IMR-90 (cell line): ENCODE measurements around the gene AUNIP. TPM values are rescaled to one million over a fixed set of nuclear protein-coding genes. Genes with fewer than 3 reads are reported as not detected.

ENCODE experiments used
- ATAC-seq: fragments of 200-7000 bp; cut with Tn5 transposase; 2 replicates; pipeline ENCODE4 v1.9.1; 2020; ENCODE audit warnings: low read depth, mild to moderate bottlenecking, moderate library complexity
- BruUV-seq: library from RNA; stranded (reverse); fragments of 400-500 nt; replicated peaks from 2 replicates; lab custom pipeline; 2021; lab: Mats Ljungman, UMichigan
- CTCF ChIA-PET: fragments of 300-600 bp; formaldehyde crosslinking; extraction: SDS; loops from one replicate; lab custom pipeline; 2021; ENCODE audit warnings: antibody characterized with exemption; lab: Yijun Ruan, JAX
- POLR2A ChIA-PET: fragments of 300-600 bp; sonication (Branson Sonifier 250); formaldehyde crosslinking; loops from one replicate; lab custom pipeline; 2022; ENCODE audit warnings: antibody characterized with exemption; ENCODE audit not compliant: unreplicated experiment; lab: Charles Lee
- DNase-seq: peaks from one replicate; pipeline ENCODE4 v3.0.0; 2013
- H2AFZ ChIP-seq: replicated peaks from 2 replicates; pipeline ENCODE3; 2013; ENCODE audit warnings: low read length, mild to moderate bottlenecking; ENCODE audit not compliant: poor library complexity
- H2AK5ac ChIP-seq: 2 replicates; pipeline ENCODE4 v1.6.1; 2013; ENCODE audit warnings: low read depth, low read length, inconsistent platforms
- H2AK9ac ChIP-seq: replicated peaks from 2 replicates; pipeline ENCODE3; 2013; ENCODE audit warnings: mild to moderate bottlenecking, low read depth, low read length, moderate library complexity; ENCODE audit not compliant: poor library complexity
- H2BK120ac ChIP-seq: 2 replicates; pipeline ENCODE4 v1.6.1; 2013; ENCODE audit warnings: low read depth, low read length, inconsistent platforms
- H2BK15ac ChIP-seq: 3 replicates; pipeline ENCODE4 v1.6.1; 2013; ENCODE audit warnings: low read depth, low read length, inconsistent platforms
- H2BK20ac ChIP-seq: 2 replicates; pipeline ENCODE4 v1.6.1; 2013; ENCODE audit warnings: low read depth, mild to moderate bottlenecking, inconsistent platforms, low read length, moderate library complexity
- H2BK5ac ChIP-seq: 2 replicates; pipeline ENCODE4 v1.6.1; 2013; ENCODE audit warnings: mild to moderate bottlenecking, low read depth, low read length, inconsistent platforms; ENCODE audit not compliant: poor library complexity, severe bottlenecking
- H3K14ac ChIP-seq: replicated peaks from 2 replicates; pipeline ENCODE4 v1.6.1; 2013; ENCODE audit warnings: low read depth, low read length, inconsistent platforms
- H3K18ac ChIP-seq: 2 replicates; pipeline ENCODE4 v1.6.1; 2013; ENCODE audit warnings: low read depth, low read length, control low read depth
- H3K23ac ChIP-seq: 2 replicates; pipeline ENCODE4 v1.6.1; 2013; ENCODE audit warnings: low read depth, low read length, inconsistent platforms
- H3K27ac ChIP-seq: 2 replicates; pipeline ENCODE4 v1.5.1; 2013; ENCODE audit warnings: mild to moderate bottlenecking, control low read depth, low read length; ENCODE audit not compliant: insufficient read depth
- H3K27me3 ChIP-seq: 2 replicates; pipeline ENCODE4 v1.6.1; 2013; ENCODE audit warnings: low read length; ENCODE audit not compliant: control insufficient read depth, insufficient read depth
- H3K36me3 ChIP-seq: 2 replicates; pipeline ENCODE4 v1.6.1; 2013; ENCODE audit warnings: low read length, mixed read lengths; ENCODE audit not compliant: control insufficient read depth, insufficient read depth
- H3K4ac ChIP-seq: 2 replicates; pipeline ENCODE4 v1.6.1; 2013; ENCODE audit warnings: low read depth, low read length, inconsistent platforms
- H3K4me1 ChIP-seq: 2 replicates; pipeline ENCODE4 v1.6.1; 2013; ENCODE audit warnings: low read length, mixed read lengths; ENCODE audit not compliant: control insufficient read depth, insufficient read depth
- H3K4me2 ChIP-seq: 2 replicates; pipeline ENCODE4 v1.6.1; 2013; ENCODE audit warnings: low read depth, mild to moderate bottlenecking, control low read depth, low read length, moderate library complexity
- H3K4me3 ChIP-seq: 2 replicates; pipeline ENCODE4 v1.5.1; 2013; ENCODE audit warnings: low read depth, mild to moderate bottlenecking, control low read depth, low read length, moderate library complexity; ENCODE audit not compliant: insufficient read depth
- H3K56ac ChIP-seq: 2 replicates; pipeline ENCODE4 v1.6.1; 2013; ENCODE audit warnings: low read length, inconsistent platforms; ENCODE audit not compliant: insufficient read depth; ENCODE audit errors: extremely low read depth
- H3K79me1 ChIP-seq, 2 experiments: 2 replicates each; pipeline ENCODE4 v1.6.1; 2013; ENCODE audit warnings: low read length in 2 of 2, inconsistent platforms in 1 of 2, low read depth in 1 of 2
- H3K9ac ChIP-seq: 2 replicates; pipeline ENCODE4 v1.6.1; 2013; ENCODE audit warnings: low read depth, low read length, control low read depth
- H3K9me1 ChIP-seq: 2 replicates; pipeline ENCODE4 v1.6.1; 2013; ENCODE audit warnings: low read length, inconsistent platforms; ENCODE audit not compliant: insufficient read depth
- H3K9me3 ChIP-seq: 2 replicates; pipeline ENCODE4 v1.6.1; 2013; ENCODE audit warnings: low read length; ENCODE audit not compliant: control insufficient read depth, insufficient read depth
- H4K20me1 ChIP-seq: 2 replicates; pipeline ENCODE4 v1.6.1; 2013; ENCODE audit warnings: low read length, inconsistent platforms; ENCODE audit not compliant: insufficient read depth
- H4K5ac ChIP-seq: 2 replicates; pipeline ENCODE4 v1.6.1; 2013; ENCODE audit warnings: mild to moderate bottlenecking, low read depth, low read length, control low read depth
- H4K8ac ChIP-seq, 2 experiments: 2 replicates each; pipeline ENCODE4 v1.6.1; 2013; ENCODE audit warnings: low read depth in 2 of 2, low read length in 2 of 2, control low read depth in 1 of 2, inconsistent platforms in 1 of 2
- H4K91ac ChIP-seq: 2 replicates; pipeline ENCODE4 v1.6.1; 2013; ENCODE audit warnings: low read depth, low read length, inconsistent platforms; ENCODE audit not compliant: insufficient read depth
- CEBPB ChIP-seq: IDR thresholded peaks from 2 replicates; pipeline ENCODE4 v1.6.1; 2012; ENCODE audit warnings: low read depth, low read length, improper control_type of control experiment
- CHD1 ChIP-seq: IDR thresholded peaks from 2 replicates; pipeline ENCODE4 v1.6.1; 2012; ENCODE audit warnings: low read depth, low read length, improper control_type of control experiment
- ELK1 ChIP-seq: fragments of 150-350 bp; IDR thresholded peaks from 2 replicates; pipeline ENCODE4 v1.6.1; 2016; ENCODE audit warnings: low read depth, mild to moderate bottlenecking, low read length, moderate library complexity, borderline replicate concordance
- FOS ChIP-seq: fragments of 150-350 bp; IDR thresholded peaks from 2 replicates; pipeline ENCODE4 v1.6.1; 2016; ENCODE audit warnings: low read depth, low read length
- MAFK ChIP-seq: IDR thresholded peaks from 2 replicates; pipeline ENCODE4 v1.6.1; 2012; ENCODE audit warnings: low read depth, low read length, improper control_type of control experiment
- MXI1 ChIP-seq: IDR thresholded peaks from 2 replicates; pipeline ENCODE4 v1.6.1; 2012; ENCODE audit warnings: low read depth, mild to moderate bottlenecking, low read length, moderate library complexity, borderline replicate concordance
- POLR2A ChIP-seq: IDR thresholded peaks from 2 replicates; pipeline ENCODE4 v1.6.1; 2012; ENCODE audit warnings: mild to moderate bottlenecking, low read depth, low read length
- RAD21 ChIP-seq: IDR thresholded peaks from 2 replicates; pipeline ENCODE4 v1.6.1; 2012; ENCODE audit warnings: low read length, improper control_type of control experiment
- RCOR1 ChIP-seq: IDR thresholded peaks from 2 replicates; pipeline ENCODE4 v1.6.1; 2012; ENCODE audit warnings: mild to moderate bottlenecking, low read length, improper control_type of control experiment; ENCODE audit not compliant: insufficient replicate concordance
- WGBS, 2 experiments: methylation state at CpG; one replicate each; pipeline versions ENCODE4 v1.1.5 to v1.1.7; 2013; ENCODE audit warnings: missing lambda C conversion rate in 2 of 2; ENCODE audit not compliant: insufficient read length in 1 of 2; ENCODE audit errors: extremely low coverage in 2 of 2; 5-methylcytosine and 5-hydroxymethylcytosine counted together
- dilution Hi-C: fragments of 300-500 bp; cut with HindIII; formaldehyde crosslinking; loops from one replicate; pipeline ENCODE4 v1.14.3; 2018; ENCODE audit warnings: low sequenced_read_pairs; ENCODE audit not compliant: unreplicated experiment
- in situ Hi-C: fragments of 300-500 bp; cut with MboI; formaldehyde crosslinking; loops from 3 replicates; pipeline ENCODE4 v1.14.3; 2019; ENCODE audit warnings: low sequenced_read_pairs, inconsistent platforms, mixed read lengths
- intact Hi-C: fragments of 100-400 bp; cut with micrococcal nuclease; formaldehyde crosslinking; loops from 2 replicates; pipeline ENCODE4 v1.10.0; 2022
- polyA plus RNA-seq, 3 experiments: library from polyadenylated mRNA; depleted of rRNA; stranded (reverse); fragments of >200 nt; gene quantifications; 2 replicates each; pipeline ENCODE4 v1.2.3, GENCODE V29; 2012; ENCODE audit warnings: low replicate concordance in 1 of 3
- total RNA-seq: library from RNA; depleted of rRNA; stranded (reverse); fragments of >200 nt; gene quantifications from 2 replicates; pipeline ENCODE4 v1.2.3, GENCODE V29; 2012
- TF ChIP-seq, protein P1 (sequence below): conservative IDR thresholded peaks from 2 replicates; pipeline ENCODE4 v1.5.1; 2012; ENCODE audit warnings: mild to moderate bottlenecking, low read depth, low read length, improper control_type of control experiment
- TF ChIP-seq, protein P2 (sequence below): fragments of 150-350 bp; IDR thresholded peaks from 2 replicates; pipeline ENCODE4 v1.6.1; 2017; ENCODE audit warnings: mild to moderate bottlenecking, antibody characterized with exemption, low read length, low read depth

Gene AUNIP
- total and polyA plus RNA-seq, 2 of the 4 experiments (the other 2 are of a cell fraction) = 2.4 to 5.0 TPM

- H3K9me1 ChIP-seq = peaks cover 8% of the 10 kb centered on the region
- peaks cover 11% of the 10 kb centered on the region for H3K4me1 ChIP-seq
- no peak overlapping the region for H3K4me2 ChIP-seq
- H3K18ac ChIP-seq = no peak overlapping the region
- no peaks in the 10 kb centered on the region for H3K9me3 ChIP-seq
- H2AK5ac ChIP-seq = no peak overlapping the region
- DNase-seq = no peak
- CTCF ChIA-PET = no interaction called here
- no peak overlapping the region for H4K8ac ChIP-seq
- no peak overlapping the region for H3K14ac ChIP-seq
- H3K56ac ChIP-seq = no peak overlapping the region
- POLR2A ChIA-PET = no interaction called here
- no peak overlapping the region for H3K27ac ChIP-seq
- H2BK15ac ChIP-seq = no peak overlapping the region
- H2BK20ac ChIP-seq = no peak overlapping the region
- no peak overlapping the region for H3K4me3 ChIP-seq
- intact Hi-C loops = no loop called here
- no peak overlapping the region for H2AFZ ChIP-seq
- in situ Hi-C loops = loop anchor here (5.0 kb wide), 1 partner anchor 178 kb away; no protein-coding TSS in a partner anchor
- no peak overlapping the region for H3K9ac ChIP-seq
- no peak overlapping the region for H2BK120ac ChIP-seq
- no TSS peak for BruUV-seq
- ATAC-seq = no peak
- 57% methylated on average over 1 of the region's 6 CpGs; no CpG with 5 or more reads in 1 of the 2 experiments for WGBS, 2 experiments
- no peak overlapping the region for H3K4ac ChIP-seq
- H3K36me3 ChIP-seq = peaks cover 6% of the 10 kb centered on the region; the same call in 1 of the 2 replicates
- H3K23ac ChIP-seq = no peak overlapping the region
- H3K79me1 ChIP-seq = no peaks in the 10 kb centered on the region
- TF ChIP-seq MAFK = no peak
- TF ChIP-seq, protein P1, sequence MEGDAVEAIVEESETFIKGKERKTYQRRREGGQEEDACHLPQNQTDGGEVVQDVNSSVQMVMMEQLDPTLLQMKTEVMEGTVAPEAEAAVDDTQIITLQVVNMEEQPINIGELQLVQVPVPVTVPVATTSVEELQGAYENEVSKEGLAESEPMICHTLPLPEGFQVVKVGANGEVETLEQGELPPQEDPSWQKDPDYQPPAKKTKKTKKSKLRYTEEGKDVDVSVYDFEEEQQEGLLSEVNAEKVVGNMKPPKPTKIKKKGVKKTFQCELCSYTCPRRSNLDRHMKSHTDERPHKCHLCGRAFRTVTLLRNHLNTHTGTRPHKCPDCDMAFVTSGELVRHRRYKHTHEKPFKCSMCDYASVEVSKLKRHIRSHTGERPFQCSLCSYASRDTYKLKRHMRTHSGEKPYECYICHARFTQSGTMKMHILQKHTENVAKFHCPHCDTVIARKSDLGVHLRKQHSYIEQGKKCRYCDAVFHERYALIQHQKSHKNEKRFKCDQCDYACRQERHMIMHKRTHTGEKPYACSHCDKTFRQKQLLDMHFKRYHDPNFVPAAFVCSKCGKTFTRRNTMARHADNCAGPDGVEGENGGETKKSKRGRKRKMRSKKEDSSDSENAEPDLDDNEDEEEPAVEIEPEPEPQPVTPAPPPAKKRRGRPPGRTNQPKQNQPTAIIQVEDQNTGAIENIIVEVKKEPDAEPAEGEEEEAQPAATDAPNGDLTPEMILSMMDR = no peak
- no peak for TF ChIP-seq RCOR1
- no peak for TF ChIP-seq FOS
- no peak for TF ChIP-seq CHD1
- no peak for TF ChIP-seq MXI1
- no peak for TF ChIP-seq ELK1
- TF ChIP-seq CEBPB = no peak
- no peak for TF ChIP-seq RAD21
- TF ChIP-seq, protein P2, sequence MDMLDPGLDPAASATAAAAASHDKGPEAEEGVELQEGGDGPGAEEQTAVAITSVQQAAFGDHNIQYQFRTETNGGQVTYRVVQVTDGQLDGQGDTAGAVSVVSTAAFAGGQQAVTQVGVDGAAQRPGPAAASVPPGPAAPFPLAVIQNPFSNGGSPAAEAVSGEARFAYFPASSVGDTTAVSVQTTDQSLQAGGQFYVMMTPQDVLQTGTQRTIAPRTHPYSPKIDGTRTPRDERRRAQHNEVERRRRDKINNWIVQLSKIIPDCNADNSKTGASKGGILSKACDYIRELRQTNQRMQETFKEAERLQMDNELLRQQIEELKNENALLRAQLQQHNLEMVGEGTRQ = no peak
- no peak for TF ChIP-seq POLR2A
- no peak overlapping the region for H2BK5ac ChIP-seq
- H4K20me1 ChIP-seq = no peaks in the 10 kb centered on the region; the same call in 1 of the 2 replicates
- no peak overlapping the region for H4K91ac ChIP-seq
- no peak overlapping the region for H4K5ac ChIP-seq
- dilution Hi-C loops = no loop called here
- H2AK9ac ChIP-seq = no peak overlapping the region
- no peaks in the 10 kb centered on the region for H3K27me3 ChIP-seq
These were observed 68.8 kb downstream of the AUNIP start for GRCh38 chr1:25790472-25790871.
